Neural crest cell (in vitro differentiated cells): ENCODE data around the gene GBP3. TPM values are rescaled to one million over a fixed set of nuclear protein-coding genes. Genes with fewer than 3 reads are reported as not detected.
"Not testable (repeated sequence)": the region's sequence is repeated elsewhere in the genome, so short reads cannot be mapped to it uniquely, and the experiment has no call there.

Experiments used
- DNase-seq: peaks from one replicate; pipeline ENCODE4 v3.0.0; 2021; ENCODE audit warnings: low read depth, mixed read lengths, low spot score
- H3K27ac Mint-ChIP-seq: one replicate; pipeline ENCODE4 v1.8.0; 2021; ENCODE audit warnings: mild to moderate bottlenecking, mixed read lengths; ENCODE audit not compliant: unreplicated experiment
- H3K27me3 Mint-ChIP-seq: 2 replicates; pipeline ENCODE4 v1.8.0; 2021; ENCODE audit warnings: low read depth, mild to moderate bottlenecking, mixed read lengths
- H3K36me3 Mint-ChIP-seq: 2 replicates; pipeline ENCODE4 v1.8.0; 2021; ENCODE audit warnings: low read depth, mild to moderate bottlenecking, mixed read lengths
- H3K4me1 Mint-ChIP-seq: 2 replicates; pipeline ENCODE4 v1.8.0; 2021; ENCODE audit warnings: mixed read lengths
- H3K4me3 Mint-ChIP-seq: one replicate; pipeline ENCODE4 v1.8.0; 2021; ENCODE audit warnings: mild to moderate bottlenecking, mixed read lengths
- H3K9me3 Mint-ChIP-seq: 2 replicates; pipeline ENCODE4 v1.8.0; 2021; ENCODE audit warnings: mixed read lengths
- CTCF ChIP-seq: fragments of 200-600 bp; sonication (generic); conservative IDR thresholded peaks from 2 replicates; pipeline ENCODE4 v1.5.0; 2021; ENCODE audit warnings: antibody characterized with exemption, mild to moderate bottlenecking
- total RNA-seq: library from RNA; stranded (reverse); gene quantifications from 2 replicates; pipeline ENCODE4 v1.2.1, GENCODE V29; 2021

The GBP3 gene
- total RNA-seq, 1 donor from 2014 or later: not detected

GRCh38 chr1:89035080-89035479 is 12.4 kb upstream of the GBP3 start:
- no peak for TF ChIP-seq CTCF
- Mint-ChIP-seq H3K9me3 (peaks cover 8% of the 10 kb centered on the region), H3K4me3 (no peak overlapping the region), H3K27me3 (peaks cover 2% of the 10 kb centered on the region), H3K4me1 (no peaks in the 10 kb centered on the region), H3K27ac (no peak overlapping the region), H3K36me3 (peaks cover 4% of the 10 kb centered on the region)
- no peak for DNase-seq

- not testable (repeated sequence) for H3K27ac Mint-ChIP-seq, H3K27me3 Mint-ChIP-seq, H3K9me3 Mint-ChIP-seq, H3K4me1 Mint-ChIP-seq, H3K36me3 Mint-ChIP-seq, DNase-seq, H3K4me3 Mint-ChIP-seq
Measured at GRCh38 chr1:89034004-89034403, 11.3 kb upstream of the GBP3 start.

- H3K27me3 Mint-ChIP-seq, H3K27ac Mint-ChIP-seq, H3K36me3 Mint-ChIP-seq, H3K4me3 Mint-ChIP-seq, H3K4me1 Mint-ChIP-seq, DNase-seq: not testable (repeated sequence)
- H3K9me3 Mint-ChIP-seq: peaks cover 14% of the 10 kb centered on the region
Measured at GRCh38 chr1:89029051-89029450, 6.4 kb upstream of the GBP3 start.

- H3K9me3 Mint-ChIP-seq: peaks cover 10% of the 10 kb centered on the region
- no peak for DNase-seq
- H3K27me3 Mint-ChIP-seq: no peaks in the 10 kb centered on the region
- H3K27ac Mint-ChIP-seq: no peak overlapping the region
- no peaks in the 10 kb centered on the region for H3K36me3 Mint-ChIP-seq
- no peaks in the 10 kb centered on the region for H3K4me1 Mint-ChIP-seq
- TF ChIP-seq CTCF: no peak
- no peak overlapping the region for H3K4me3 Mint-ChIP-seq
Measured at GRCh38 chr1:89025928-89026327, 3.3 kb upstream of the GBP3 start.

GRCh38 chr1:89023026-89023425 is 360 bp upstream of the GBP3 start:
- no peak overlapping the region for H3K4me3 Mint-ChIP-seq
- no peaks in the 10 kb centered on the region for H3K36me3 Mint-ChIP-seq
- H3K27ac Mint-ChIP-seq: no peak overlapping the region
- no peaks in the 10 kb centered on the region for H3K27me3 Mint-ChIP-seq
- no peaks in the 10 kb centered on the region for H3K4me1 Mint-ChIP-seq
- no peak for DNase-seq
- no peak for TF ChIP-seq CTCF
- H3K9me3 Mint-ChIP-seq: peaks cover 10% of the 10 kb centered on the region

- not testable (repeated sequence) for H3K27me3 Mint-ChIP-seq, H3K36me3 Mint-ChIP-seq, DNase-seq, H3K4me1 Mint-ChIP-seq, H3K4me3 Mint-ChIP-seq, H3K27ac Mint-ChIP-seq, H3K9me3 Mint-ChIP-seq
Measured at GRCh38 chr1:89018318-89018717, 4.3 kb downstream of the GBP3 start.

- DNase-seq: no peak
- Mint-ChIP-seq H3K9me3 (no peaks in the 10 kb centered on the region), H3K27ac (no peak overlapping the region), H3K27me3 (no peaks in the 10 kb centered on the region), H3K36me3 (no peaks in the 10 kb centered on the region), H3K4me3 (no peak overlapping the region), H3K4me1 (no peaks in the 10 kb centered on the region)
- TF ChIP-seq CTCF: no peak
Measured at GRCh38 chr1:89008511-89008910, 14.2 kb downstream of the GBP3 start.
